GM19324 (cell line): Measurements from ENCODE around the gene DBET.
"Not testable (repeated sequence)": the region's sequence is repeated elsewhere in the genome, so short reads cannot be mapped to it uniquely, and the experiment has no call there.

ENCODE experiments used
- ATAC-seq: cut with Tn5 transposase; IDR thresholded peaks from one replicate; pipeline ENCODE4 v1.9.1; 2021; ENCODE audit warnings: mild to moderate bottlenecking, moderate library complexity; ENCODE audit not compliant: unreplicated experiment, low FRiP score

The DBET gene

DNA sequence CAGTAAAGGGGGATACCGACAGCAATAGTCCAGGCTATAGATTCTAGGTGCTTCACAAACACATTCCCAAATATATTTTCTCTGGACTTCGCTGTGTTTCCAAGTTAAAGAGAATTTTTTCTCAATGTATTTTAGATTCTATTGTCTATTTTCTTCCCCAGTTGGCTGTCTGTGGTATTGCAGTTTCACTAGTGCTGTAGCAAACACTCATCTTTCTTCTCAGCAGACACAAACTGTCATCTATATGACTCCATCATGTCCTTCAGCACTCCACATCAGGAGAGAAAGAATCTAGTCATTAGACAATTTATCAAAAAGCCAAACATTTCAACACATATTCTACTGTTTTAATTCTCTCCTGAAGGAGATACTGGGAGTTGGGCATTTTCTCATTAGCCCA lies at the start of gene DBET:
DBET (plus strand) TSS at position 161 of the 400 bp plus-strand sequence.
- ATAC-seq = not testable (repeated sequence)

DNA sequence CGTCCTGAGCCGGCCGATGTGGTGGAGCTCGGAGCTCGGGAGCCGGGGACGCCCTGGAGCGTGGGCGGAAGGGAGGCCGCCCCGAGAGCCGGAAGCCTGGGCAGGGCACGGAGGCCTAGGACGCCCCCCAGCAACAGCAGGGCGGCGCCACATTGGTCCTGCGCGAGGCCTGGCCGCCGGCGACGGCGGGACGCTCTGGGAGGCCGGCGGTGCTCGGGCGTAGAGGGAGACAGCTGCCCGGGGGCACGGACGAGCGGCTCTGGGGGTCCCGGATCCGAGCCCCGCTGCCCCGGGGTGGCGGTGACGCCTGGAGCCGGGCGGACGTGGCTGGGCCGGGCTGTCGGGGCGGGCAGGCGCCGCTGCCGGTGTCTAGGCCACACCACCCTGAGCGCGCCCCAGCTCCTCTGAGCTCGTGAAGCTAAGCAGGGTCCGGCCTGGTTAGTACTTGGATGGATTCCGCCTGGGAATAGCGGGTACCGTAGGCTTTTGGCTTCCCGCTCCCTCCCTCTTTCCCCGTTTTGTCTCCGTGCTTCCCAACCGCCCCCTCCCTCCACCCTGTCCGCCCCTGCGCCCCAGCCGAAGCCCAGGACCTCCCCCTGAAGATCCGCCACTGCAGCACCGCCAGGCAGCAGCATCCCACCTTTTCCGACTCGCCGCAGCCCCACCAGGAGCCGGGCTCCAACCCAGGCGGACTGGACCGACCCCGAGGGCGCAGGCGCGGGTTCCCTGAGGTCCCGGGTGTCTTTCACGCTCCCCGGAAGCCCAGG lies 49.3 kb upstream of the DBET start:
- ATAC-seq = no peak

DNA sequence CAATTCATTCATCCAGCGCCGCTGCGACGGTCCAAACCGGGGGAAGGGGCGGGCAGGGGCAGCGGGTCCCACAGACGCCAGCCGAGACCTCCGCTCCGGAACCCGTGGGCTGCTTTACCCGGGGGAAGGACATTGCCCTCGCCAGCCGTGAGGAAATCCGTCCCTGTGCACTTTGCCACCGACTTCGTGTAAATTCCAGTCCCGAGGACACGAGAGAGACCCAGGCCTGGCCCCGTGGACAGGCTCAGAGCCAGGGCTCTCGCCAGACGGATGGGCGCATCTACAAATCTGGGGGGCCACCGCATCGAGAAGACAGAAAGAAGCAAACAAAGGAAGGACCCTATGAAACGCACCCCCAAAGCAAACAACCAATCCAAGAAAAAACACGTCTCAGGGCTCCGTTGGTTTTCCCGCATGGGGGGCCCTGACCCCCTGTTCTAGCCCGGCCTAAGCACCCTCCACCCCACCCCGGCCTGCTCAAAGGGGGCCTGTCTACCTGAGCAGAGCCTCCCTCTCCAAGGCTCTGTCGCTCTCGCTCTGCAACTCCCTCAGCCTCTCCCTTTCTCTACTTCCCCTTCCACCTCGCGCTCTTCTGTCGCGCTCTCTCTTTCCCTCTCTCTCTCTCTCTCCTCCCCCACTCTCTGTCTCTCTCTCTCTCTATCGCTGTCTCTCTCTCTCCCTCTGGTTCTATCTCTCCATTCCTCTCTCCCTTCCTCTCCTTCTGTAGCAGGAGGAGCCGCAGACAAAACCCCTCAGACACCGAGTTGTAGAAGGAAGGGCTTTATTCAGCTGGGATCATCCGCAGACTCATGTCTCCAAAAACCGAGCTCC lies 48.5 kb upstream of the DBET start:
- ATAC-seq = no peak

DNA sequence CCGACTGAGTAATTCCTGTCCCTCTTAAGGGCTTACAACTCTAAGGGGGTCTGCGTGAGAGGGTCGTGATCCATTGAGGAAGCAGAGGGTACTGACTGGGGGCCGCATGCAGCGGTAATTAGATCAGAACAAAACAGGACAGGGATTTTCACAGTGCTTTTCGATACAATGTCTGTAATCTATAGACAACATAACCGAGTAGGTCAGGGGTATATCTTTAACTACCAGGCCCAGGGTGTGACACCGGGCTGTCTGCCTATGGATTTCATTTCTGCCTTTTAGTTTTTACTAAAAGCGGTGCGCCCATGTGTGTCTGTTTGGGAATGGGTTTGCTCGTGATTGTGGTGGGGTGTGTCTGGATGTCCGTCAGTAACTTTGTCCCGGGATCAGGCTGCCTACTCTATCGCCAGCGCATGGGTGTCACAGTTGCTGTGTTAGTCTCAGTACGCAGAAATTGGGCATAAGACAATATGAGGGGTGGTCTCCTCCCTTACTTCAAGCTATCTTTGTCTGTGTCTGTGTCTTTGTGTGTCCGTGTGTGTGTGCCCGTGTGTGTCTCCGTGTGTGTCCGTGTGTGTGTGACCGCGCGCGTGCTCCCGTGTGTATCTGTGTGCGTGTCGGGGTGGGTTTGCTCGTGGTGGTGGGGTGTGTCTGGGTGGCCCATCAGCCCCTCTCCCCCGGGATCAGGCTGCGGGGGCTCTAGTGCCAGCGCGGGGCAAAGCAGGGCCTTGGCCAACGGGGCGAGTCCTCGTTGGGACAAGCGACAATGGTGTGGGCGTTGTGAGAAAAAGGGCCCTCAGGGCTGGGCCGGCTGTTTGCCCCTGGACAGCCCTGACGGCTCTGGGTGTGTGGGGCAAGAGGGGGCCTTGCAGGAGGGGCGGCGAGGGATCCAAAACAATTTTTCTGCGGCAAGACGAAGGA lies 47.7 kb upstream of the DBET start:
- no peak for ATAC-seq

DNA sequence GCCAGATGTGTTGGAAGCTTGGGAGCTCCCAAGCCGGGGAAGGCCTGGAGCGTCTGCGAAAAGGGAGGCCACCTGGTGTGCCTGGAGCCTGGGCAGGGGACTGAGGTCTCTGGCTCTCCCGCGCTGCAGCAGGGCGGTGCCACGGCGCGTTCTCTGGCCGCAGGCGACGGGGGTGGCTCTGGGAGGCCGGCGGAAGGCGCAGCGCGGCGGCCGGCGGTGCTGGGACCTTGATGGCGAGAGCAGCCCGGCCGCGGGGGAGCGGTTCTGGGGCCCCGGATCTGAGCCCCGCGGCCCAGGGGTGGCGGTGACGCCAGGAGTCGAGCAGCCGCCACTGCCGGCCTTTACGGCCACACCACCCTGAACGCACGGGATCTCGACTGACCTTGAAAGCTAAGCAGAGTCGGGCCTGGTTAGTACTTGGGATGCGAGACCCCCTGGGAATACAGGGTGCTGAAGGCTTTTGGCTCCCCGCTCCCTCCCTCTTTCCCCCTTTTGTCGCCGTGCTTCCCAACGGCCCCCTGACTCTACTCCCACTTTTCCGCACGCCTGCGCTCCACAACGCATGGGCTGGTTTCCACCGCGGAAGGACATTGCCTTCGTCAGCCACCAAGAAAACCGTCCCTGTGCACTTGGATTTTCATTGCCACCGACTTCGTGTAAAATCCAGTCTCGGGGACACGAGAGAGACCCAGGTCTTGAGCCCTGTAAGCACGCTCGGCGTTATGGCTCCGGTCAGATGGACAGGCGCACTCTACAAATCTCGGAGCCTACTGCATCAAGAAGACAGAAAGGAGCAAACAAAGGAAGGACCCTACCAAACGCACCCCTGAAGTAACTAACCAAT lies 46.7 kb upstream of the DBET start:
- ATAC-seq = no peak

DNA sequence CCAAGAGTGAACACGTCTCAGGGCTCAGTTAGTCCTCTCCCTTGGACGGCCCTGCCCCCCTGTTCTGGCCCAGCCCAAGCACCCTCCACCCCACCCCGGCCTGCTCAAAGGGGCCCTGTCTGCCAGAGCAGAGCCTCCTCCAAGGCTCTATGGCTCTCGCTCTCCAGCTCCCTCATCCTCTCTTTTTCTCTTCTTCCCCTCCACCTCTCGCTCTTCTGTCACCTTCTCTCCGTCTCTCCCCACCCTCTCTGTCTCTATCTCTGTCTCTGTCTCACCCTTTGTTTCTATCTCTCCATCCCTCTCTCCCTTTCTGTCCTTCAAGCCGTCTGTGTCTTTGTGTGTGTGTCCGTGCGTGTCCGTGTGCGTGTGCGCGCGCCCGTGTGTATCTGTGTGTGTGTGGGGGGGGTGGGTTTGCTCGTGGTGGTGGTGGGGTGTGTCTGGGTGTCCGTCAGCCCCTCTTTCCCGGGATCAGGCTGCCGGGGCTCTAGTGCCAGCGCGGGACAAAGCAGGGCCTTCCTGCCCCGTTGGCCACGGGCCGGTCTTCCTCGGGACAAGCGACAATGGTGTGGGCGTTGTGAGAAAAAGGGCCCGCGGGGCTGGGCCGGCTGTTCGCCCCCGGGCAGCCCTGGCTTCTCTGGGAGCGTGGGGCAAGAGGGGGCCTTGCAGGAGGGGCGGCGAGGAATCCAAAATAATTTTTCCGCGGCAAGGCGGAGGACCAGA lies 45.9 kb upstream of the DBET start:
- ATAC-seq = no peak

DNA sequence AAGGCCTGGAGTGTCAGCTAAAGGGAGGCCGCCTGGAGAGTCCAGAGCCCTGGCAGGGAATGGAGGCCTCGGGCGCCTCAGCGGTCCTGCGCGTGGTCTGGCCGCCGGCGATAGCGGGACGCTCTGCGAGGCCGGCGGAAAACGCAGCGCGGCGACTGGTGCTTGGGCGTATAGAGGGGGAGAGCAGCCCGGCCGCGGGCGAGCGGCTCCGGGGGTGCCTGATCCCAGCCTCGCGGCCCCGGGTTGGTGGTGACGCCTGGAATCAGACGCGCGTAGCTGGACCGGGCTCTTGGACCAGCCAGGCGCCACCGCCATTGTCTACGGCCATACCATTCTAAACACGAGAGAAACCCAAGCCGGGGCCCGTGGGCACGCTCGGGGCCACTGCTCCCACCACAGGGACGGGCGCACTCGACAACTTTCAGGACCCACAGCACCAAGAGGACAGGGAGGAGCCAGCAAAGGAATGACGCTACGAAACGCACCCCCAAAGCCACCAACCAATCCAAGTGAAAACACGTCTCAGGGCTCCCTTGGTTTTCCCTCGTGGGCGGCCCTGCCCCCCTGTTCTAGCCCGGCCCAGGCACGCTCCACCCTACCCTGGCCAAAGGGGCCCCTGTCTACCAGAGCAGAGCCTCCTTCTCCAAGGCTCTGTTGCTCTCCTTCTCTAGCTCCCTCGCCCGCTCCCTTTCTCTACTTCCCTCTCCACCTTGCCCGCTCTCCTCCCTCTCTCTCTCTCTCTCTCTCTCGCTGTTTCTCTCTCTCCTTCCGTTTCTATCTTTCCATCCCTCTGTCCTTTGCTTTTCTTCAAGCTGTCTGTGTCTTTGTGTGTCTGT lies 45.1 kb upstream of the DBET start:
- no peak for ATAC-seq

DNA sequence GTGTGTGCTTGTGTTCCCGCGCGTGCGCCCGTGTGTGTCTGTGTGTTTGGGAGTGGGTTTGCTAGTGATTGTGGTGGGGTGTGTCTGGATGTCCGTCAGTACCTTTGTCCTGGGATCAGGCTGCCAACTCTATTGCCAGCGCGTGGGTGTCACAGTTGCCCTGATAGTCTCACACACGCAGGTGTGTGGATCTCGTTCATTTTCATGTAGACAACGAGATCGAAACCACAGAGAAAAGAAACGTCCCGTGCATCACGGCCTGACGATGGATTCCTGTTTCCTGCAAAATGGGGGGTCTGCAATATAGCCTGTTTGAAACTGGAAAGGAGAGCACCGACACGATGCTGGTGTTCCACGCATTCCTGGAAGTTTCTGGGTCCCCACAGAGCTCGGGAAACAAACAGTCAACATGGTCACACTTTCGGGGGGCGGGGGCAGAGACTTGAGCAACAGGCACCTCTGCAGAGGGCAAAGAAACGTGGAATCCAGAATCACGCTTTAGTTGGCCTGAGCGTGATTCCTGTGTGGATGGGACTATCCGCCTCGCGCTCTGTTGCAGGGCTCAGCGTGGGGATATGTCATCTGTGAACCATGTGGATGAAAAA lies 44.3 kb upstream of the DBET start:
- ATAC-seq = not testable (repeated sequence)

DNA sequence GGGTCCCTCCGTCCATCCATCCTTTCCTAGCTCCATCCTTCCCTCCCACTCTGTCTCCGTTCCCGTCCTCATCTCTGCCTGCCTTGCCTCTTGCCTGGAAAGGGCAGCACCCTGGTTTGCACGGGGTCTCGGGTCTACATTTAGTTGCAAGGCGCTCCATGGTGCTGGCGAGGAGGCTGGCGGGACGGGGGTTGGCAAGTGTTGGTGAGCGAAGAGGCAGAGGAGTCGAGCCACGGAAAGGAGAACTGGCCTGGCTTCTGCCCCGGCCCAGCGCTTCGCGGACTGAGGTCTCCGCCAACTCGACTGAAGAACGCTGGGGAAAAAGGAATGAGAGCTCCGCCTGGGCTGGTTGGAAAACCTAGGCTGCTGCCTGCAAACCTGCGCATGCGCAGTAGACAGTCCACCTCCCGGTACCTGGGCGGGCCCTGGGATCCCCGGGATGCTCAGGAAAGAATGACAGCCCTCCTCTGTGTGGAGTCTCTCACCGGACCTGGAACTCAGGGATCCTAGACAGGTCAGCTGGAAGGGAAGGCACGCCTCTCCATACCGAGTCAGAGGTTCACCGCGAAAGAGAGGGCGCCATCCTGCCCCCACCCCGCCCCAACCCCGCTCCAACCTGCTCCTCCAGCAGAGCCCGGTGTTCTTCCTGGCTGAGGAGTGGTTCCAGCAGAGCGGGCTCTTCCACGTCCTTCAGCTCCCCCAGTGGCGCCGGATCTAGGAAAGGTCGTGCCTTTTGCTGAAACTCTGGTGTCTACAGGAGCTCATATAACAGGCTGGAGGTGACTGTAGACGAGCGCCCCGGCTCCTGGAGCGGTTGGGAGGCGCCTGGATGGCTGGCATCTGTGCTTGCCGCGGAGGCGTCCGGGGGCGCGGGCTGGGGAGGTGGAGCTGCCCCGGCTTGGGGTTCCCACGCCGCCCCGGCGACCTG lies 43.2 kb upstream of the DBET start:
- ATAC-seq = no peak

DNA sequence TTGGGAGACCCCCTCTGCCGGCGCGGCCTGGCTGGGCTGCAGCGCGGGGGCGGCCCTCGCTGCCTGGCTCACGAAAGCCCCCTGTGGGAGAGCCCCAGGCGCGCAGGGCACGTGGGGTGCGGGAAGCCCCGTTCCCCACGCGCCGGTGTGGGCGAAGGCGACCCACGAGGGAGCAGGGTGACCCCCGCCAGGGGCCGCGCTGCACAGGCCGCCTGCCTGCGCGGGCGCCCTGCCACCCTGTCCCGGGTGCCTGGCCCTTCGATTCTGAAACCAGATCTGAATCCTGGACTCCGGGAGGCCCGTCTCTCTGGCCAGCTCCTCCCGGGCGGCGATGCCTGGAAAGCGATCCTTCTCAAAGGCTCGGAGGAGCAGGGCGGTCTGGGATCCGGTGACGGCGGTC lies 42.3 kb upstream of the DBET start:
- not testable (repeated sequence) for ATAC-seq

DNA sequence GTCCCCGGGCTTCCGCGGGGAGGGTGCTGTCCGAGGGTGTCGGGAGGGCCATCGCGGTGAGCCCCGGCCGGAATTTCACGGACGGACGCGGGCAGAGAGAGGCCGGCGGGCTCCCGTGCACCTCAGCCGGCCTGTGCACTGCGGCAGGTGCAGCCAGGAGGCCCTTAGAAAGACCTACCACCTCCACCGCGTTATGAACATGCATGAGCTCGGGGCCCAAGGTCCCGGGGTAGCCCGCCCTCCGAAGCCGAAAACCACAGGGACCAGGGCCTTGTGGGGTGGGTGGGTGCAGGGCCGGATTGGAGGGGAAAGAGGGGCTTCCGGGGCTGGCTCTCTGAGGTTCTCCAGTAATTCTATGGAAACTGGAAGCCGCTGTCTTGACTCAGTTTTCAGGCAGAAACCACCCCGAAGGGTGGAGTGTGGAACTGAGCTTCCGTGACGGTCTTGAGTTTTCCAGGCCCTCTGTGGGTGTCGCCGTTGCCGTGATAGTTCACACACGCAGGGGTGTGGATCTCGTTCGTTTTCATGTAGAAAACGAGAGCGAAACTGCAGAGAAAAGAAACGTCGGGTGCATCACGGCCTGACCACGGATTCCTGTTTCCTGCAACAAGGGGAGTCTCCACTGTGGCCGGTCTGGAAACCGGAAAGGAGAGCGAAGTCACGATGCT lies 41.6 kb upstream of the DBET start:
- ATAC-seq = peak; percentile 46

DNA sequence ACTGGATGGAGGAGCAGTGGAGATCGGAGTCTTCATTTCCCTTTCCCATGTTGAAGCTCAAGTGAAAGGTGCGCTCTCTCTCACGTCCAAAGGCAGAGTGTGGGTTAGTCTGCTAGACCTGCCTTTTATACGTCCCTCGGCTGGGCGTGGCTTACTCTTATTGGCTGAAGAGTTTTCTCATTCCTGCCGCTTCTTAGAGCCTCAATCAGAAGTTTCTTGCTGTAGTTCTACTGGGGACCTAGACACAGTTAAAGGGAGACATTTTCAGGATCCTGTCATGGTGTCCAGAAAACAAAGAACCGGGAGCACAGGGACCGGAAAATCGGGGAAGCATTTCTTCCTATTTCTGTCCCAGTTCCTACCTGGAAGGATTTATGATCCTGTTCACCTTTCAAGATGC lies 37.1 kb upstream of the DBET start, which contains the start of gene FRG2:
FRG2 (minus strand) TSS at position 101 of the 400 bp plus-strand sequence; CDS start at position 49, 52 bp downstream.
- ATAC-seq = not testable (repeated sequence)

DNA sequence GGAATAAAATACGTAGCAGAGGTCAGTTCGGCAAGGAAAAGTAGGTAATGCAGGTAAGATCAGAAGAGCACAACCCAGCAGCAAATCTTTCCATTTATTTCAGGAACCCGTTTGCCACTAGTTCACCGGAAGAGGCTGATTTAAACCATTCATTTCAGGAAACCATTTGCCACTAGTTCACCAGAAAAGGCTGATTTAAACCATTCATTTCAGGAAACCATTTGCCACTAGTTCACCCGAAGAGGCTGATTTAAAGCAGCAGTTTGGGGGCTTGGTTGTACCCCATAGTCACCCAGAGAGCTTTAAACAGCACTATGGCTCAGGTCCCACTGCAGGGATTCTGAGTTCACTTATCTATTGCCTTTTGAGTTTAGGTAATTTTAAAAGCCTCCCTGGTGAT lies 33.0 kb upstream of the DBET start:
- ATAC-seq = not testable (repeated sequence)

DNA sequence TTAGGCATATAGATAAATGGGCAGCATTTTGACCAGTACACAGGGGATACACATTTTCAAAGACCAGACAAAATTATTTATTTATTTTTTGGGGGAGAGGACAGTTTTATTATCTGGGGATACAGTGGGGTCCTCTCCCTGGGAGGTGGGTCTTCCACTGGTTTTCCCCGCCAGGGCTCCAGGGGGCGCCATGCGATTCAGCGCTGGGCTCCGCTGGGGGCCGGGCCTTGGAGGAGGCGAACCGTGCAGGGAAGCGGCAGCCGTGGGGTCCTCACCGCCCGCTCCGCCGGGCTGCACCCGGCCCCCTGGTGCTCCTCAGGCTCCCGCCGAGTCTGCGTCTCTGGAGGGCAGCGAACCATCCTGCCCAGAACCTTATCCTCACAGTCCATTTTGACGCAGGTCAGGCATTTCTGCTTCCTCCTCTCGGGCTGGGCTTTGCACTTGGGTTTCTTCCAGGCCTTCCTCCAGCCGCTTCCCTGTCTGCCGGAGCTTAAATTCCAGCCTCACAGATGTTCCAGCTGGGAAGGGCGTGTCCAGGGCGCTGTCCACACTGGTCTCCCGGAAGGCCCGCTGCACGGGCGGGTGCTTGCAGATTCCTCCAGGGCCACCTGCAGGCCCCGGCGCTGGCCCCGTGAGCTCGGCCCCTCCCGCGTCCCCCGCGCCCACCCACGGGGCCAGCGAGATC lies 26.5 kb upstream of the DBET start:
- not testable (repeated sequence) for ATAC-seq

DNA sequence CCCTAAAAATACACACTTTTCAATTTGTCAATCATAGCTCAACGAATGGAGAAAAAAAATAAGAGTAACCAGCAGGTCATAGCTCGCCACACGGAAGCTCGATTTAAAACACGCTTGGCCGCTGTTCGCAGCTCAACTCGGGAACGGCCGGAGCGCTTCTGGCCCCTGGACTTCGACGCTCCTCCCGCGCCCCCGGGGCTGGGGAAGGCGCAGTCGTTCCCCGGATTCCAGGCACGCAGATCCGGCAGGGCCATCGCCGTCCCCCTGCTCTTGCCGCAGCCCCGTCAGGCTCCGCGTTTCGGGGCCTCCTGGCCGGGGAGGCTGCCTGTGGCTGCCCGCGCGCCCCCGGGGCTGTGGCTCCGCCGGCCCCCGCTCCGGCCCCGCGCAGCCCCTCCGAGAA lies 23.4 kb upstream of the DBET start:
- ATAC-seq = not testable (repeated sequence)

DNA sequence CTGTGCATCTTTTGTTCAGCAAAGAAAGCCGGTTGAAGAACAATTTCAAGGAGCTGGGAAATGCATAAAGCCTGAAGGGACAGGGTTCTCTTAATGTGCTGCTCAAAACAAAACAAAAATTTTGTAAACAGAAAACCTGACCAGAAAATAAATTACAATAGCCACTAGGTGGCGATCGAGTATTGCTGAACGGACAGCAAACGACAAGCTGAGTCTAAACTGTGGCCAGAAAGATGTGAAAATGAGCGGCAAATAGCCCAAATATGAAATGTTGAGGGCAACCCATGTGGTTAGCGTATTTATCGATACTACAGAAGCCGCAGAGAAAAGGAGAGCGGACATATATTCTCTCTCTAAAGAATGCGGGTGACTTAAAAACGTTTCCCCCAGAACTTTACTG lies 16.7 kb upstream of the DBET start:
- not testable (repeated sequence) for ATAC-seq
